HG03108 (cell line): Measurements from ENCODE around the gene AQP12A.

Experiments
- ATAC-seq: cut with Tn5 transposase; IDR thresholded peaks from one replicate; pipeline ENCODE4 v1.9.1; 2021; ENCODE audit warnings: moderate library complexity; ENCODE audit not compliant: unreplicated experiment

Gene AQP12A

GRCh38 chr2:240707043-240707756, 15.5 kb downstream of the AQP12A start:
- ATAC-seq, result no peak

GRCh38 chr2:240707821-240708220, 16.2 kb downstream of the AQP12A start:
- ATAC-seq, result no peak

- ATAC-seq, result no peak
Observed at GRCh38 chr2:240708457-240708856, 16.8 kb downstream of the AQP12A start.

- no peak for ATAC-seq
Observed at GRCh38 chr2:240711296-240711695, 19.6 kb downstream of the AQP12A start.

- ATAC-seq, result no peak
Observed at GRCh38 chr2:240711701-240712100, 20.0 kb downstream of the AQP12A start.

- ATAC-seq, result no peak
Observed at GRCh38 chr2:240712121-240712520, 20.5 kb downstream of the AQP12A start.

GRCh38 chr2:240713071-240713927, 21.6 kb downstream of the AQP12A start:
- no peak for ATAC-seq

- no peak for ATAC-seq
Observed at GRCh38 chr2:240713928-240714746, 22.5 kb downstream of the AQP12A start.

GRCh38 chr2:240714747-240715725, 23.4 kb downstream of the AQP12A start:
- ATAC-seq, result no peak

GRCh38 chr2:240716130-240716798, 24.6 kb downstream of the AQP12A start:
- no peak for ATAC-seq

GRCh38 chr2:240717181-240717641, 25.5 kb downstream of the AQP12A start:
- ATAC-seq, result no peak

GRCh38 chr2:240717681-240718581, 26.3 kb downstream of the AQP12A start:
- ATAC-seq, result no peak

- ATAC-seq, result no peak
Observed at GRCh38 chr2:240718896-240719490, 27.3 kb downstream of the AQP12A start.

GRCh38 chr2:240719676-240720545, 28.2 kb downstream of the AQP12A start:
- ATAC-seq, result no peak

- ATAC-seq, result no peak
Observed at GRCh38 chr2:240720686-240721595, 29.3 kb downstream of the AQP12A start.

GRCh38 chr2:240721596-240722180, 30.0 kb downstream of the AQP12A start:
- ATAC-seq, result no peak
